ENCODE data around the gene HILPDA. TPM values are rescaled to one million over a fixed set of nuclear protein-coding genes. Genes with fewer than 3 reads are reported as not detected.

HILPDA gene
- total and polyA plus RNA-seq, 2 donors (not counting 3 experiments of a cell fraction or from before 2014, with no cell fraction given) = 14.4 to 21.7 TPM

DNA sequence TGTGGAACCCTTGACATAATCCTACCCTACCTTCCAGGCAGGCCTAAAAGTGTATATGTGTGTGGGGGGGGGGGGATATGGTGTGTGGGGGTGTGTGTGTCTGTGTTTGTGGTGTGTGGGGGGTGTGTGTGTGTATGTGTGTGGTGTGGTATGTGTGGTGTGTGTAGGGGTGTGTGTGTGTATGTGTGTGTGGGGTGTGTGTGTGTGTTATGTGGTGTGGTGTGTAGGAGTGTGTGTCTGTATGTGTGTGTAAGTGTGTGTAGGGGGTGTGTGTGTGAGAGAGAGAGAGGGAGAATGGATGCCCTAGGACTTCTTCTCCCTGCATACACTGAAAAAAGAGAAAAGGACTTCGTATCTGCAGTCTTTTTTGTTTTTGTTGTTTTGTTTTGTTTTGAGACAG, 33.6 kb upstream of the HILPDA start:
- Histone ChIP-seq H3K9ac (replicated peaks; ENCODE audit: extremely low read depth, insufficient read depth, low read length) (no peak overlapping the region), H3K27me3 (ENCODE audit: control insufficient read depth in 2 of 2, insufficient read depth in 2 of 2, low read length in 2 of 2) (peaks cover 0 to 2% of the 10 kb centered on the region in 2 experiments), H3K9me1 (replicated peaks; ENCODE audit: control insufficient read depth, extremely low read depth, insufficient read depth, low read length) (no peaks in the 10 kb centered on the region), H3K27ac (ENCODE audit: insufficient read depth, low read depth, low read length) (no peak overlapping the region), H3K79me2 (ENCODE audit: control insufficient read depth, insufficient read depth, low read length) (no peaks in the 10 kb centered on the region), H4K20me1 (replicated peaks; ENCODE audit: control insufficient read depth, extremely low read depth, insufficient read depth, low read length) (no peaks in the 10 kb centered on the region), H3K4me1 (ENCODE audit: control insufficient read depth, extremely low read depth, insufficient read depth, low read length) (no peaks in the 10 kb centered on the region), H2AFZ (ENCODE audit: low read depth, low read length) (no peak overlapping the region), H3K36me3 (ENCODE audit: control insufficient read depth in 2 of 2, extremely low read depth in 1 of 2, insufficient read depth in 2 of 2, low read length in 2 of 2) (no peaks in the 10 kb centered on the region), H3K4me2 (ENCODE audit: insufficient read depth, low read length) (no peak overlapping the region), H3K4me3 (replicated peaks in 1 of 3; ENCODE audit: insufficient read depth in 1 of 3, low read depth in 1 of 3, low read length in 3 of 3) (no peak overlapping the region), H3K9me3 (replicated peaks; ENCODE audit: control insufficient read depth, insufficient read depth, low read length) (no peaks in the 10 kb centered on the region)
- POLR2A ChIA-PET = no interaction called here
- no peak for TF ChIP-seq FOS (IDR thresholded peaks at IDR 0.05; ENCODE audit: borderline replicate concordance, insufficient read depth, low read length)
- TF ChIP-seq, protein P1, sequence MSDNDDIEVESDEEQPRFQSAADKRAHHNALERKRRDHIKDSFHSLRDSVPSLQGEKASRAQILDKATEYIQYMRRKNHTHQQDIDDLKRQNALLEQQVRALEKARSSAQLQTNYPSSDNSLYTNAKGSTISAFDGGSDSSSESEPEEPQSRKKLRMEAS (IDR thresholded peaks at IDR 0.05; ENCODE audit: insufficient read depth, insufficient read length) = no peak
- TF ChIP-seq GATA2 (IDR thresholded peaks at IDR 0.05; ENCODE audit: insufficient read depth, insufficient read length, low read depth, low read length) = no peak
- no peak for TF ChIP-seq POLR2AphosphoS5 (IDR thresholded peaks at IDR 0.05; ENCODE audit: insufficient read depth, low read depth, low read length)
- TF ChIP-seq EZH2 (IDR thresholded peaks at IDR 0.05; ENCODE audit: borderline replicate concordance, low read depth, low read length, severe bottlenecking) = no peak
- TF ChIP-seq, protein P2, sequence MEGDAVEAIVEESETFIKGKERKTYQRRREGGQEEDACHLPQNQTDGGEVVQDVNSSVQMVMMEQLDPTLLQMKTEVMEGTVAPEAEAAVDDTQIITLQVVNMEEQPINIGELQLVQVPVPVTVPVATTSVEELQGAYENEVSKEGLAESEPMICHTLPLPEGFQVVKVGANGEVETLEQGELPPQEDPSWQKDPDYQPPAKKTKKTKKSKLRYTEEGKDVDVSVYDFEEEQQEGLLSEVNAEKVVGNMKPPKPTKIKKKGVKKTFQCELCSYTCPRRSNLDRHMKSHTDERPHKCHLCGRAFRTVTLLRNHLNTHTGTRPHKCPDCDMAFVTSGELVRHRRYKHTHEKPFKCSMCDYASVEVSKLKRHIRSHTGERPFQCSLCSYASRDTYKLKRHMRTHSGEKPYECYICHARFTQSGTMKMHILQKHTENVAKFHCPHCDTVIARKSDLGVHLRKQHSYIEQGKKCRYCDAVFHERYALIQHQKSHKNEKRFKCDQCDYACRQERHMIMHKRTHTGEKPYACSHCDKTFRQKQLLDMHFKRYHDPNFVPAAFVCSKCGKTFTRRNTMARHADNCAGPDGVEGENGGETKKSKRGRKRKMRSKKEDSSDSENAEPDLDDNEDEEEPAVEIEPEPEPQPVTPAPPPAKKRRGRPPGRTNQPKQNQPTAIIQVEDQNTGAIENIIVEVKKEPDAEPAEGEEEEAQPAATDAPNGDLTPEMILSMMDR (IDR thresholded peaks at IDR 0.05; ENCODE audit: extremely low read depth in 1 of 2, insufficient read depth in 1 of 2, low read depth in 1 of 2, low read length in 2 of 2) = no peak
- no peak for TF ChIP-seq POLR2A (IDR thresholded peaks at IDR 0.05; ENCODE audit: low read depth, low read length)
- no peak for TF ChIP-seq MYC (IDR thresholded peaks at IDR 0.05; ENCODE audit: low read depth, low read length)
- no peak for TF ChIP-seq JUN (IDR thresholded peaks at IDR 0.05; ENCODE audit: borderline replicate concordance, insufficient read depth, insufficient read length, low read depth)
- no peak for DNase-seq (ENCODE audit: low read depth, low spot score)
- intact Hi-C loops (cut with micrococcal nuclease) = no loop called here
- dilution Hi-C loops (cut with MboI; ENCODE audit: extremely low pct_ligation_motif_present, low sequenced_read_pairs) = no loop called here
- CTCF ChIA-PET = interaction anchor here (0.9 to 20.8 kb wide), 4 partner anchors 11 to 74 kb away, joined by 4 to 632 read pairs (median 142); partner anchors contain the start of gene IMPDH1
- FAIRE-seq = no peak
- BruUV-seq (replicated peaks) = no TSS peak

Measured in endothelial cell of umbilical vein (primary cell).